MCF 10A (cell line): ENCODE data around the gene OR5D18. TPM values are rescaled to one million over a fixed set of nuclear protein-coding genes. Genes with fewer than 3 reads are reported as not detected.

Experiments used
- Bru-seq: library from RNA; stranded (reverse); fragments of 400-500 nt; gene quantifications from one replicate; lab custom pipeline; 2021; lab: Mats Ljungman, UMichigan
- BruChase-seq, 2 experiments: library from RNA; stranded (reverse); fragments of 400-500 nt; gene quantifications; one replicate each; lab custom pipeline; 2021; lab: Mats Ljungman, UMichigan
- BruUV-seq: library from RNA; stranded (reverse); fragments of 400-500 nt; replicated peaks from 2 replicates; lab custom pipeline; 2021; lab: Mats Ljungman, UMichigan
- CTCF ChIA-PET: fragments of 300-600 bp; sonication (Branson Sonifier 250); formaldehyde crosslinking; extraction: SDS; loops from one replicate; lab custom pipeline; 2021; ENCODE audit warnings: antibody characterized with exemption, inconsistent platforms; lab: Yijun Ruan, JAX
- POLR2A ChIA-PET: fragments of 300-600, 350-650 bp; sonication (Branson Sonifier 250); formaldehyde crosslinking; extraction: SDS; loops from one replicate; lab custom pipeline; 2020; ENCODE audit warnings: antibody characterized with exemption, inconsistent platforms; lab: Yijun Ruan, JAX
- DNase-seq: peaks from one replicate; pipeline ENCODE4 v3.0.0-alpha.2; 2018; ENCODE audit not compliant: unreplicated experiment
- H3K27ac Mint-ChIP-seq: one replicate; pipeline ENCODE4 v1.8.0; 2022; ENCODE audit warnings: mild to moderate bottlenecking, low read depth, mixed read lengths; ENCODE audit not compliant: unreplicated experiment
- H3K27me3 Mint-ChIP-seq: one replicate; pipeline ENCODE4 v1.8.0; 2022; ENCODE audit warnings: mixed read lengths; ENCODE audit not compliant: insufficient read depth, unreplicated experiment
- H3K36me3 Mint-ChIP-seq: one replicate; pipeline ENCODE4 v1.8.0; 2022; ENCODE audit warnings: mild to moderate bottlenecking, moderate library complexity, mixed read lengths; ENCODE audit not compliant: insufficient read depth, unreplicated experiment
- H3K4me1 Mint-ChIP-seq: one replicate; pipeline ENCODE4 v1.8.0; 2022; ENCODE audit warnings: mixed read lengths; ENCODE audit not compliant: insufficient read depth, unreplicated experiment
- H3K4me3 Mint-ChIP-seq: one replicate; pipeline ENCODE4 v1.8.0; 2022; ENCODE audit warnings: mild to moderate bottlenecking, moderate library complexity, mixed read lengths; ENCODE audit not compliant: unreplicated experiment
- H3K9me3 Mint-ChIP-seq: one replicate; pipeline ENCODE4 v1.8.0; 2022; ENCODE audit warnings: mixed read lengths; ENCODE audit not compliant: unreplicated experiment
- intact Hi-C: fragments of 100-400 bp; cut with micrococcal nuclease; formaldehyde crosslinking; loops from 2 replicates; pipeline ENCODE4 v1.14.1; 2022
- long read RNA-seq: library from polyadenylated mRNA; stranded (forward); transcript quantifications from one replicate; pipeline ENCODE4 v2.0.0, GENCODE V29; 2022
- total RNA-seq: library from RNA; stranded (reverse); gene quantifications from 2 replicates; pipeline ENCODE4 v1.2.3, GENCODE V29; 2022
- TF ChIP-seq, protein P1 (sequence below): fragments of 200-600 bp; IDR thresholded peaks from one replicate; pipeline ENCODE4 v1.8.0; 2022; ENCODE audit warnings: antibody characterized with exemption, mild to moderate bottlenecking; ENCODE audit not compliant: unreplicated experiment

OR5D18 gene
- total RNA-seq (not detected in 2 replicates), Bru-seq, nascent RNA (not detected), BruChase-seq, experiment 1, labeled RNA remaining after a 6-hour chase (not detected), BruChase-seq, experiment 2, labeled RNA remaining after a 2-hour chase (not detected)
- long read RNA-seq = 0 reads

DNA sequence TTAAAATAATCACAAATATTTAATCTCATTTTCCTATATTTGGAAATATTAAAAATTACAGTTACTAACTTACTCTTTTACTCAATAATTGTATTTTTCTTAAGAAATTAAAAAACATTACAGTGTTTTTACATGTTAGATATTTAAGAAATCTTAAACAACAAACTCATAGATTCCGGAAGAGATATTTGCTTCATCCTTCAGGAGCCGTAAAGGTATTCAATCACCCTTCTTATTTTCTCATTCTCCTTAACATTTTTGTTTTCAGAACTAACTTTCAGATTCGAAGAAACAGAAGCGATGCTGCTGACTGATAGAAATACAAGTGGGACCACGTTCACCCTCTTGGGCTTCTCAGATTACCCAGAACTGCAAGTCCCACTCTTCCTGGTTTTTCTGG lies at the start of gene OR5D18:
TSS of gene OR5D18 (plus strand) at position 301 of the 400 bp plus-strand sequence. CDS start at position 301, 0 bp downstream.
- H3K36me3 Mint-ChIP-seq = no peaks in the 10 kb centered on the region
- peaks cover 33% of the 10 kb centered on the region for H3K9me3 Mint-ChIP-seq
- H3K4me3 Mint-ChIP-seq = no peak within 1 kb of the TSS
- no peaks in the 10 kb centered on the region for H3K27me3 Mint-ChIP-seq
- DNase-seq = no peak
- H3K4me1 Mint-ChIP-seq = no peaks in the 10 kb centered on the region
- BruUV-seq = no TSS peak
- TF ChIP-seq, protein P1, sequence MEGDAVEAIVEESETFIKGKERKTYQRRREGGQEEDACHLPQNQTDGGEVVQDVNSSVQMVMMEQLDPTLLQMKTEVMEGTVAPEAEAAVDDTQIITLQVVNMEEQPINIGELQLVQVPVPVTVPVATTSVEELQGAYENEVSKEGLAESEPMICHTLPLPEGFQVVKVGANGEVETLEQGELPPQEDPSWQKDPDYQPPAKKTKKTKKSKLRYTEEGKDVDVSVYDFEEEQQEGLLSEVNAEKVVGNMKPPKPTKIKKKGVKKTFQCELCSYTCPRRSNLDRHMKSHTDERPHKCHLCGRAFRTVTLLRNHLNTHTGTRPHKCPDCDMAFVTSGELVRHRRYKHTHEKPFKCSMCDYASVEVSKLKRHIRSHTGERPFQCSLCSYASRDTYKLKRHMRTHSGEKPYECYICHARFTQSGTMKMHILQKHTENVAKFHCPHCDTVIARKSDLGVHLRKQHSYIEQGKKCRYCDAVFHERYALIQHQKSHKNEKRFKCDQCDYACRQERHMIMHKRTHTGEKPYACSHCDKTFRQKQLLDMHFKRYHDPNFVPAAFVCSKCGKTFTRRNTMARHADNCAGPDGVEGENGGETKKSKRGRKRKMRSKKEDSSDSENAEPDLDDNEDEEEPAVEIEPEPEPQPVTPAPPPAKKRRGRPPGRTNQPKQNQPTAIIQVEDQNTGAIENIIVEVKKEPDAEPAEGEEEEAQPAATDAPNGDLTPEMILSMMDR = no peak
- intact Hi-C loops = no loop called here
- ChIA-PET POLR2A (no interaction called here), CTCF (no interaction called here)
- H3K27ac Mint-ChIP-seq = no peak within 1 kb of the TSS

DNA sequence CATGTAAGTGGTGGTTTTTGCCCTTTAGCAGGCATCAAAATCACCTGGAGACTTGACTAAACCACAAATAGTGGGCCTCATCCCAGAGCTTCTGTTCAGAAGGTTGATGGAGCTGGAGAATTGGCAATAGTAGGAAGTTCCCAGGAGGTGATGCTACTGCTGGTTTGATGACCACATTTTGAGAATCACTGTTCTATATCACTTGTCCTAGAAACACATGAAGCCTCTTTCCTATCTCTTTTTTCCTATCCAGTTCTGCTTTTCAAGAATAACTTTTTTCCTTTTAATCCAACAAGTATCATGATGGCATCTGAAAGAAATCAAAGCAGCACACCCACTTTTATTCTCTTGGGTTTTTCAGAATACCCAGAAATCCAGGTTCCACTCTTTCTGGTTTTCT lies 46.3 kb upstream of the OR5D18 start, which contains the start of gene OR5D13:
TSS of gene OR5D13 (plus strand) at position 301 of the 400 bp plus-strand sequence. CDS start at position 301, 0 bp downstream.
- Mint-ChIP-seq H3K36me3 (no peaks in the 10 kb centered on the region), H3K27me3 (no peaks in the 10 kb centered on the region), H3K4me1 (no peaks in the 10 kb centered on the region), H3K9me3 (peaks cover 26% of the 10 kb centered on the region), H3K27ac (no peak within 1 kb of the TSS), H3K4me3 (no peak within 1 kb of the TSS)
- TF ChIP-seq, protein P1 = no peak
- ChIA-PET CTCF (no interaction called here), POLR2A (no interaction called here)
- no peak for DNase-seq
- intact Hi-C loops = no loop called here
- no TSS peak for BruUV-seq

DNA sequence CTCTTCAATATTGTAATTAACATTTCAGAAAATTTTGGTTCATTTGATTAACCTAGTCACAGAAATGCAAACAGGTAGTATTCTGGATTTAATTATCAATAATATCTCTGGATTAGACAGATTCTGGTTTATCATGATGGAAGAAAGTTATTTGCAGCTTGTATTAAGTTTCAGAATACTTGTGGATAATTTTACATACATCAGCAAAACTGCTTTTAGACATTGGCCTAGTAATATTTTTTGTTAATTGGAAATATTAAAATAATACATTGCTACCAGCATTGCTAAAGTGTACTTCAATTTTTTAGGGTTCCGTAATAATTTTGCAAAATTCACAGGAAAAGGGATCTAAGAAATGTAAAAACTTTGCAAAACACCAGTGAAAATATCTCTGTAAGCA lies 27.8 kb upstream of the OR5D18 start:
- DNase-seq = no peak
- no TSS peak for BruUV-seq
- H3K27ac Mint-ChIP-seq = no peak overlapping the region
- TF ChIP-seq, protein P1 = no peak
- H3K27me3 Mint-ChIP-seq = no peaks in the 10 kb centered on the region
- H3K4me1 Mint-ChIP-seq = no peaks in the 10 kb centered on the region
- H3K4me3 Mint-ChIP-seq = no peak overlapping the region
- intact Hi-C loops = no loop called here
- H3K9me3 Mint-ChIP-seq = peaks cover 19% of the 10 kb centered on the region
- no peaks in the 10 kb centered on the region for H3K36me3 Mint-ChIP-seq
- POLR2A ChIA-PET = no interaction called here
- CTCF ChIA-PET = no interaction called here

DNA sequence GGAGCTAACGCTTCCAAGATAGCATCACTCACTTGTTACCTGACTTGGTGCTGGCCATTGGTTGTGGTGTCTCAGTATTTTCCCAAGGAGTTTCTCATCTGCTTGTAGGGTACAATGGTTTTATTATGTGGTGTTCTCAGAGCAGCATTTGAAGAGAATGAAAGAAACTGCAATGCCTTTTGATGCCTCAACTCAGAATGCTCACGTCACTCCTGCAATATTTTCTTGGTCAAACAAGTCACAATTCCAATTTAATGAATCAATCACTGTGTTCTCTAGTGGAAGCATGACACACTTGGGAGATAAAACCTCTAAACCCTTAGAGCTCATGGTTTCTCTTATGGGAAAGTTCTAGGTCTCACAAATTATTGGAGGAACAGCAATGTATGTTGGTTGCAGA lies 26.1 kb upstream of the OR5D18 start:
- ChIA-PET POLR2A (no interaction called here), CTCF (no interaction called here)
- no peak for DNase-seq
- Mint-ChIP-seq H3K4me1 (no peaks in the 10 kb centered on the region), H3K27ac (no peak overlapping the region), H3K4me3 (no peak overlapping the region), H3K36me3 (no peaks in the 10 kb centered on the region), H3K9me3 (peaks cover 9% of the 10 kb centered on the region), H3K27me3 (no peaks in the 10 kb centered on the region)
- TF ChIP-seq, protein P1 = no peak
- intact Hi-C loops = no loop called here
- BruUV-seq = no TSS peak
